GM13977 (cell line): ENCODE data around the gene IGF1R.

Experiments
- DNase-seq: peaks from one replicate; pipeline ENCODE4 v3.0.0; 2012; ENCODE audit warnings: low spot score
- in situ Hi-C: fragments of 300-500 bp; cut with MboI; formaldehyde crosslinking; loops from one replicate; pipeline ENCODE4 v1.12.0; 2022; ENCODE audit warnings: low sequenced_read_pairs, low pct_unique_long_range_greater_than_20kb, mixed read lengths, inconsistent platforms; ENCODE audit not compliant: unreplicated experiment
- TF ChIP-seq, protein P1 (sequence below): IDR thresholded peaks from 2 replicates; pipeline ENCODE4 v1.5.1; 2012; ENCODE audit warnings: mild to moderate bottlenecking, control low read depth; ENCODE audit not compliant: insufficient read depth; ENCODE audit errors: extremely low read depth, missing control alignments

Gene IGF1R

DNA sequence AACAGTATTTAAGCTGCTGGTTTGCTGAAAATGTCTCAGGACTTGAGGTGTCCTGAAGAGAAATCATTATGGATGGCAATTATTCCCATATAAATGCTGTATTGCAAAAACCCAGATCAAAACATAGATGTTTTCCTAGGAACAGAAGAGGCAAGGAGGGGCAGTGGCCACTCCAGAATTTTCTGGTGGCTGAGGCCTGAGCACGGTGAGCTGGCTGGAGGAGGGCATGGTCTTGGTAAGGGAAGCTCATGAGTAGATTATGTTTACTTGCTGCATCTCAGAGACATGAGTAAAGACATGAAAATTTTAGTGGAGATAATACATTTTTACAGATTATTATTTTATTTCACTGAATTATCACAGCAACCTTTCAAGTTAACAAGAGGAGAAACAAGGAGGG lies 328.2 kb downstream of the IGF1R start:
- no peak for DNase-seq
- in situ Hi-C loops, result no loop called here
- TF ChIP-seq, protein P1, sequence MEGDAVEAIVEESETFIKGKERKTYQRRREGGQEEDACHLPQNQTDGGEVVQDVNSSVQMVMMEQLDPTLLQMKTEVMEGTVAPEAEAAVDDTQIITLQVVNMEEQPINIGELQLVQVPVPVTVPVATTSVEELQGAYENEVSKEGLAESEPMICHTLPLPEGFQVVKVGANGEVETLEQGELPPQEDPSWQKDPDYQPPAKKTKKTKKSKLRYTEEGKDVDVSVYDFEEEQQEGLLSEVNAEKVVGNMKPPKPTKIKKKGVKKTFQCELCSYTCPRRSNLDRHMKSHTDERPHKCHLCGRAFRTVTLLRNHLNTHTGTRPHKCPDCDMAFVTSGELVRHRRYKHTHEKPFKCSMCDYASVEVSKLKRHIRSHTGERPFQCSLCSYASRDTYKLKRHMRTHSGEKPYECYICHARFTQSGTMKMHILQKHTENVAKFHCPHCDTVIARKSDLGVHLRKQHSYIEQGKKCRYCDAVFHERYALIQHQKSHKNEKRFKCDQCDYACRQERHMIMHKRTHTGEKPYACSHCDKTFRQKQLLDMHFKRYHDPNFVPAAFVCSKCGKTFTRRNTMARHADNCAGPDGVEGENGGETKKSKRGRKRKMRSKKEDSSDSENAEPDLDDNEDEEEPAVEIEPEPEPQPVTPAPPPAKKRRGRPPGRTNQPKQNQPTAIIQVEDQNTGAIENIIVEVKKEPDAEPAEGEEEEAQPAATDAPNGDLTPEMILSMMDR, result no peak

DNA sequence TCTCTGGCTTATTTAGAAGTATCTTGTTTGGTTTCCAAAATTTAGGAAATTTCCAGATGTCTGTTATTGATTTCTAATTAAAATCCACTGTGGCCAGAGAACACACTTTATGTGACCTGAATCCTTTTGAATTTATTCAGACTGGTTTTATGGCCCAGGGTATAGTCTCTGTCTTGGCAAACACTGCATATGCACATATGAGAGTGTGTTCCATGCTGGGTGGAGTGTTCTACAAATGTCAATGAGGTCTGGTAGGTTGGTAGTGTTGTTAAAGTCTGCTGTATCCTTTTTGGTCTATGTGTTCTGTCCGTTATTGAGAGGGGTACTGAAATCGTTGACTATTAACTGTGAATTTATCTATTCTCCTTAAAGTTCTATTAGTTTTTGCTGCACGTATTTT lies 329.1 kb downstream of the IGF1R start:
- TF ChIP-seq, protein P1, result no peak
- in situ Hi-C loops, result no loop called here
- DNase-seq, result no peak

DNA sequence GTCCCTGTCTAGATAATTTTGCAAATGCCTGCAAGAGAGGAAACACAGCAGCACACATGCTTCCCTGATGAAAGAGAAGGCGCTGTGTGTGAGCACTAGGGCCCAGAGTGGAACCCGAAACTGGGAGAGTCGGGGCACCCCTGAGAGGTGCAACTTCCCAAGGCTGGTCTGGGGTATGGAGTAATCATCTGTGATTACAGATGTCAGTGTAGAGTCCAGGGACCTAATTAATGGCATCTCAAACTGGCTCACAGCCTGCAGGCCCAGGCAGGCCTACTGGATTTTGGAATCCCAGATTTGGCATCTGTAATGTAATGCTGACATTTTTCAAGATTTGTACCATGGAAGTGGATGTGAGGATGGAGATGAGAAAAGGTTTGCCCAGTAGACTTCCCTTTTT lies 329.8 kb downstream of the IGF1R start:
- TF ChIP-seq, protein P1, result no peak
- DNase-seq, result no peak

DNA sequence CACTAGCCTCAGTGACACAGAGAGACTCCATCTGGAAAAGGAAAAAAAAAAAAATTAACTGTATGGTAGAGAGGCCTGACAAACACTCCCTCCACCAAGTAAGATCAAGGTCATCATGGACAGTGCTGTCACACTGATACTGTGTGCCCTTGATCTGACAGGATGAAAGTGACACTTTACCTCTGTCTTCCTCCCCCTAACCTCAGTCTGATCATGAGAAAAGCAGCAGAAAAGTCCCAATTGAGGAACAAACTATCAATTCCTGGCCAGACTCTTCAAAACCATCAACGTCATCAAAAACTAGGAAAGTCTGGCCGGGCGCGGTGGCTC lies 332.5 kb downstream of the IGF1R start:
- TF ChIP-seq, protein P1, result no peak
- DNase-seq, result no peak
- in situ Hi-C loops, result no loop called here

More for the DNA sequence above, 329.8 kb downstream of the IGF1R start:
- in situ Hi-C loops, result no loop called here

DNA sequence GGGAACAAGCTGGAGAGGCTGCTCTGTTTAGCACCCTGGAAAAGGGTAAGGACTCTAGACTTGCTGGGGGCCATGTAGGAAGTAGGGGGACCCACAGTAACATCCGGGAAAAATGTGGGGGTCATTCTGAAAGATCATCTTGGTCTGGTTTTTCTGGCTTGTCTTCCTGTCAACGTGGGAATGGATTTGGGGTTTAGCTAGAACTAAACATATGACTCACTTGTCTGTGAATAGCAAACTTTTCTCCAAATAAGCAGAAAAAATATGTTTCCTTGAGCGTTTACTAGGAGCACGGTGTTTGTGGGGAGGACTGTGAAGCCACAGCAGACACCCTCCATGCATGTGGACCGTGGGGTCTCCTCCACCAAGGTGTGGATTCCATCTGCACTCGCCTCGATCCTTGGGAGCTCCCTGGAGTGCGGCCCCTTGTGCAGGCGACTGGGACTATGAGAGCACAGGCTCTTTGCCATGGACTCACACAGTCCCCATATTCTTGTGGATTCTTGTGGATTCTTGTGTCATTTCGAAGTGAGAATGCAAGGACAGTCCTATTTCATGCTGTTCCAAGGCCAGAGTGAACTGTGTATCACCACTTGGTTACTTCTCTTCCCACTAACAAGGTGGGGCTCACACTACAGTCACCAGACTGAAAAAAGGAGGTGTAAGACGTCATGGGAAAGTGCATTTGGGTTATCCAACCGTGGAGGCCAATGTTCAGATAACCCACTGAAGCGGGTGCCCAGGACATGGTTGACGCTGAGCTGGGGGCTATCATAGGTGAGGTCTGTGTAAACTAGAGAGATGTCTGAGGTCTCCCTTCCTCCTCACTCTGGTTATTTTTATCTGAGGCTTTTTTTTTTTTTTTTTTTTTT lies 333.7 kb downstream of the IGF1R start:
- in situ Hi-C loops, result no loop called here
- peak; percentile 73 for DNase-seq
- TF ChIP-seq, protein P1, result no peak

DNA sequence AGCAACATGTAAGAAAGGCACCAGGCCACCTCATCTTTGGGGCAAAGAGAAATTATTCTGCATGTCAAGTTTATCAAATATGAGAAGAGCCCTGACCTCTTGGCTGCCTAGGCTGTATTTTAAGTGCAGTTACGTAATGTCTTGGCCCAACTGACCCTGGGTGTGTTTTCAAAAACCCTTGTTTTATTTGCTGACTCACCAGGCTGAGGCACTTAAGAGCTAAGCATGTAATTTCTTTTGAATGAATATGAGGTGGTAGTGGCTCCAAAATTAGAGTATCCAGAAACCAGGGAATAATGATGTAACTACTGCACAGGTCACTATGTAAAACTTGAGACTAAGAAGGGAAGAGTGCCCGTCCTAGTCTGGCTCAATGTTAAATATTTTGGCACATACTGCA lies 335.0 kb downstream of the IGF1R start:
- no peak for DNase-seq
- TF ChIP-seq, protein P1, result no peak

More for the DNA sequence above, 335.0 kb downstream of the IGF1R start:
- in situ Hi-C loops, result no loop called here
